Fibroblast of mammary gland (primary cell): ENCODE measurements around the gene PDE1A.

Experiments used
- DNase-seq: peaks from one replicate; pipeline ENCODE4 v3.0.0-alpha.2; 2010; ENCODE audit warnings: low read depth
- H3K4me3 ChIP-seq: 2 replicates; pipeline ENCODE4 v1.5.1; 2011; ENCODE audit warnings: low read depth, mild to moderate bottlenecking, low read length, moderate library complexity; ENCODE audit not compliant: control insufficient read depth
- CTCF ChIP-seq: conservative IDR thresholded peaks from 2 replicates; pipeline ENCODE4 v1.5.1; 2011; ENCODE audit warnings: low read depth, low read length, inconsistent platforms; ENCODE audit not compliant: control insufficient read depth, insufficient read depth

The PDE1A gene

GRCh38 chr2:182319556-182320505 lies 107.0 kb downstream of the PDE1A start:
- DNase-seq, result peak; percentile 52
- H3K4me3 ChIP-seq, result no peak overlapping the region
- TF ChIP-seq CTCF, result no peak

- TF ChIP-seq CTCF, result no peak
- H3K4me3 ChIP-seq, result no peak overlapping the region
- DNase-seq, result peak; percentile 47
Observed at GRCh38 chr2:182318466-182319220, 108.2 kb downstream of the PDE1A start.

GRCh38 chr2:182316950-182317349 lies 109.9 kb downstream of the PDE1A start:
- no peak overlapping the region for H3K4me3 ChIP-seq
- no peak for DNase-seq
- no peak for TF ChIP-seq CTCF

GRCh38 chr2:182302972-182303371 lies 123.9 kb downstream of the PDE1A start:
- DNase-seq, result no peak
- no peak for TF ChIP-seq CTCF
- H3K4me3 ChIP-seq, result no peak overlapping the region

- no peak for TF ChIP-seq CTCF
- H3K4me3 ChIP-seq, result no peak overlapping the region
- DNase-seq, result peak; percentile 79
Observed at GRCh38 chr2:182302174-182302573, 124.7 kb downstream of the PDE1A start.

GRCh38 chr2:182301093-182301492 lies 125.7 kb downstream of the PDE1A start:
- no peak overlapping the region for H3K4me3 ChIP-seq
- peak; percentile 57 for DNase-seq
- peak; percentile 14 for TF ChIP-seq CTCF
